ENCODE data around the gene IL18R1. TPM values are rescaled to one million over a fixed set of nuclear protein-coding genes. Genes with fewer than 3 reads are reported as not detected.
"Not testable (repeated sequence)": the region's sequence is repeated elsewhere in the genome, so short reads cannot be mapped to it uniquely, and the experiment has no call there.

Gene IL18R1
- total RNA-seq, 1 donor from 2014 or later: 2.3 TPM

- no peak for TF ChIP-seq CTCF (IDR thresholded peaks at IDR 0.05; ENCODE audit: unreplicated experiment)
- H3K4me1 Mint-ChIP-seq: no peaks in the 10 kb centered on the region
- no peak for DNase-seq (ENCODE audit: low spot score in 2 of 2, unreplicated experiment in 2 of 2)
- H3K9me3 Mint-ChIP-seq: peaks cover 8% of the 10 kb centered on the region
- H3K36me3 Mint-ChIP-seq: no peaks in the 10 kb centered on the region
- no peak overlapping the region for H3K4me3 Mint-ChIP-seq
- H3K27me3 Mint-ChIP-seq (ENCODE audit: low read depth): peaks cover 9% of the 10 kb centered on the region
- H3K27ac Mint-ChIP-seq: no peak overlapping the region
Measured at GRCh38 chr2:102313950-102314349, 41.6 kb upstream of the IL18R1 start.

GRCh38 chr2:102315921-102316320 is 39.7 kb upstream of the IL18R1 start:
- DNase-seq (ENCODE audit: low spot score in 2 of 2, unreplicated experiment in 2 of 2): no peak
- H3K36me3 Mint-ChIP-seq: no peaks in the 10 kb centered on the region
- no peaks in the 10 kb centered on the region for H3K4me1 Mint-ChIP-seq
- peaks cover 1% of the 10 kb centered on the region for H3K27me3 Mint-ChIP-seq (ENCODE audit: low read depth)
- TF ChIP-seq CTCF (IDR thresholded peaks at IDR 0.05; ENCODE audit: unreplicated experiment): no peak
- peaks cover 8% of the 10 kb centered on the region for H3K9me3 Mint-ChIP-seq
- no peak overlapping the region for H3K27ac Mint-ChIP-seq
- no peak overlapping the region for H3K4me3 Mint-ChIP-seq

- no peak for DNase-seq (ENCODE audit: low spot score in 2 of 2, unreplicated experiment in 2 of 2)
- no peaks in the 10 kb centered on the region for H3K36me3 Mint-ChIP-seq
- peaks cover 1% of the 10 kb centered on the region for H3K27me3 Mint-ChIP-seq (ENCODE audit: low read depth)
- no peak overlapping the region for H3K4me3 Mint-ChIP-seq
- no peaks in the 10 kb centered on the region for H3K4me1 Mint-ChIP-seq
- H3K27ac Mint-ChIP-seq: no peak overlapping the region
- no peak for TF ChIP-seq CTCF (IDR thresholded peaks at IDR 0.05; ENCODE audit: unreplicated experiment)
- peaks cover 11% of the 10 kb centered on the region for H3K9me3 Mint-ChIP-seq
Measured at GRCh38 chr2:102317715-102318114, 37.9 kb upstream of the IL18R1 start.

GRCh38 chr2:102318437-102318836 is 37.2 kb upstream of the IL18R1 start:
- Mint-ChIP-seq H3K4me3 (no peak overlapping the region), H3K36me3 (no peaks in the 10 kb centered on the region), H3K27ac (no peak overlapping the region), H3K9me3 (peaks cover 14% of the 10 kb centered on the region), H3K4me1 (no peaks in the 10 kb centered on the region), H3K27me3 (ENCODE audit: low read depth) (peaks cover 1% of the 10 kb centered on the region)
- no peak for DNase-seq (ENCODE audit: low spot score in 2 of 2, unreplicated experiment in 2 of 2)
- TF ChIP-seq CTCF (IDR thresholded peaks at IDR 0.05; ENCODE audit: unreplicated experiment): no peak

- peaks cover 24% of the 10 kb centered on the region for H3K9me3 Mint-ChIP-seq
- H3K4me1 Mint-ChIP-seq: no peaks in the 10 kb centered on the region
- no peak for DNase-seq (ENCODE audit: low spot score in 2 of 2, unreplicated experiment in 2 of 2)
- H3K4me3 Mint-ChIP-seq: no peak overlapping the region
- H3K27me3 Mint-ChIP-seq (ENCODE audit: low read depth): peaks cover 1% of the 10 kb centered on the region
- H3K36me3 Mint-ChIP-seq: no peaks in the 10 kb centered on the region
- no peak overlapping the region for H3K27ac Mint-ChIP-seq
- TF ChIP-seq CTCF (IDR thresholded peaks at IDR 0.05; ENCODE audit: unreplicated experiment): no peak
Measured at GRCh38 chr2:102321941-102322719, 33.5 kb upstream of the IL18R1 start.

- not testable (repeated sequence) for H3K4me1 Mint-ChIP-seq; H3K36me3 Mint-ChIP-seq; H3K4me3 Mint-ChIP-seq; DNase-seq (ENCODE audit: low spot score in 2 of 2, unreplicated experiment in 2 of 2); H3K27me3 Mint-ChIP-seq (ENCODE audit: low read depth); H3K27ac Mint-ChIP-seq
- peaks cover 29% of the 10 kb centered on the region for H3K9me3 Mint-ChIP-seq
Measured at GRCh38 chr2:102324914-102325313, 30.7 kb upstream of the IL18R1 start.
